Dermis microvascular lymphatic vessel endothelial cell (primary cell): Measurements from ENCODE around the gene IPCEF1. TPM values are rescaled to one million over a fixed set of nuclear protein-coding genes. Genes with fewer than 3 reads are reported as not detected.
"Not testable (repeated sequence)": the region's sequence is repeated elsewhere in the genome, so short reads cannot be mapped to it uniquely, and the experiment has no call there.

Source experiments
- DNase-seq, 2 donors: peaks; one replicate each; pipeline versions ENCODE4 v3.0.0 to v3.0.0-alpha.2; 2010; ENCODE audit warnings: low read depth in 2 of 2
- total RNA-seq: library from RNA; depleted of rRNA; stranded (reverse); fragments of >200 nt; gene quantifications from 2 replicates; pipeline ENCODE4 v1.2.1, GENCODE V29; 2014

IPCEF1 gene
- total RNA-seq, 1 donor from 2014 or later = 3.2 TPM

GRCh38 chr6:154226461-154226860 lies 130.1 kb downstream of the IPCEF1 start:
- no peak for DNase-seq

GRCh38 chr6:154223296-154223695 lies 133.3 kb downstream of the IPCEF1 start:
- no peak for DNase-seq

GRCh38 chr6:154222716-154223115 lies 133.9 kb downstream of the IPCEF1 start:
- no peak for DNase-seq

- DNase-seq = no peak
Measured at GRCh38 chr6:154219250-154219649, 137.4 kb downstream of the IPCEF1 start.

GRCh38 chr6:154218787-154219186 lies 137.8 kb downstream of the IPCEF1 start:
- DNase-seq = no peak

- DNase-seq = no peak
Measured at GRCh38 chr6:154218301-154218700, 138.3 kb downstream of the IPCEF1 start.

DNA sequence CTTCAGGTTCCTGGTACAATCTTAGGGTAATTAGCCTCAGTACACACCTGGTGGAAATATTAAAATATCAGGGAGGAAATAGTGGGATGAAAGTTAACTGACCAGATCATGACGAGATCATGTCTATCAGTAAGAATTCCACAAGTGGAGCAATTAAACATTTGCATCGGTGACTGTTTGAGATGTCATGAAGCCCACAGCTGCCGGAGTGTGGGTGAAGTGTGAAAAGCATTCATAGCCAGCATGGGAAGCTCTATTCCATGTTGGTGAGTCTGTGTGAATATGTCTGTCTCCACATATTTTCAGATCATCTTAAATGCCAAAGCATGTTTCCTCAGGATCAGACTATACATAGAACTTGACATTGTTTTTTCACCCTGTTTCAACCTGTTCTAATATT lies 142.8 kb downstream of the IPCEF1 start:
- DNase-seq = no peak

DNA sequence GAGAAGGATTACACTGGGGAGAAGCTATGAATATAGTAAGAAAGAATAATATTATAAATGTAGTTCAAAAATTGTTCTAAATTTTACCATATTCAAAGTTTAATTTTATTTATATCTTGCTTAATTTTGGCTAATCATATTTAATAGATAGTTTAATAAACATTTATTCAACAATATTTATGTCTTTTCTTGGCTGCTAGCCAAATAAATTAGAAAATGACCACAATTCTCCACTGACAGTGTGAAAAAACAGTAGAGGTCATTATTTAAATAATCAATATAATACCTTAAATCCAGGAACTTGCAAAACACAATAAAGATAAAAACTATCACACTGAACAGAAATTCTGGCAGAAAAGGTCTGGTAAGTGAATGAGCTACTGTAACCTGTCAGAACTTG lies 145.9 kb downstream of the IPCEF1 start:
- no peak for DNase-seq

DNA sequence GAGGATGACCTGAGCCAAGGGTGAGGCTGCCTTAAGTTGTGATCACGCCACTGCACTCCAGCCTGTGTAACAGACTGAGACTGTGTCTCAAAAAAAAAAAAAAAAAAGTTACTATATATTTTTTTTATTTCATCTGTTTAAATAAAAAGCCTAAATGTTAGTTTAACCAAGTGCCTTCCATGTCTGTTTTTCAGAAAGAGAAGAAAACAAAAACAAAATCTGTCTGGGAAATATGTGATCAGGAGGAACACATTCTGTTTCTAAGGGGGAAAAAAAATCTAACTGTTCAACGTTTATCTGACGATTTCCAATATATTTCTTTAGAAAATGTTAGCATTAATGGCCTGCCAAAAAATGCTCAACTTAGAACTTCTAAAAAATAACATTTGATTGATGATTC lies 147.0 kb downstream of the IPCEF1 start:
- no peak for DNase-seq

- no peak for DNase-seq
Measured at GRCh38 chr6:154206996-154207395, 149.6 kb downstream of the IPCEF1 start.

DNA sequence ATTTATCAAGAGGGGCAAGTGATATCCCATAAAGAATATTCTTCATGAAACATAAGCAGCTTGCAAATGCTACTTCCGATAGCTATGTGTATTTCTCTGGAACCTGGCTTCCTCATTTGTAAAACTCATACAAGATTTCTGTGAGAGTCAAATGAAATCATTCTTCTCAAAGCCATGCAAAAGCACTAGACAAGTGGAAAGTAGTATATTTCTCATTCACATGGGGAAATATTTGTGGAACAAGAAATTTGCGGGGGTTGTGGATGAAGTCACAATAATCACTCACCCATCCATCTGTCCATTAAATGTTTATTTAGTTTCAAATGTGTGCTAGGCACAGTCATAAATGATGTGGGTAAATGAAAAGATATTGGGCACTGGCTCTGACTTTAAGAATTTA lies 150.5 kb downstream of the IPCEF1 start:
- no peak for DNase-seq

DNA sequence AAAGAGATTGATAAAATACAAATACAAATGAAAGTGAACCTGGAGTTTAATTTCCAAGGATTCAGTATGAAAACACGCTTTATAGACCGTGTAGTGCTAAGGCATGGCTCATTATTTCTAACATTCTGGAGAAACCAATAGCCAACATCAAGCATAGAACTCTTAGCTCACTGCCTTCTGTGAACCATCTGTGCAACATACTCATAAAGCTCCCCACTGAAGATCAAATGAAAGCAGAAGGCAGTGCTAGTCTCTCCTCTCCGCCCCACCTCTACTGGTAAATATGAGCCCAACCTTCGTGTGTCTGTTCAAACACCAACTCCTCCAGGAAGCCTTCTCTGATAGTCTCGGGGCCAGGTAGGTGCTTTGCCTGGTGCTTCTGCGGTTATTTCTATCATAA lies 153.6 kb downstream of the IPCEF1 start:
- DNase-seq = no peak

DNA sequence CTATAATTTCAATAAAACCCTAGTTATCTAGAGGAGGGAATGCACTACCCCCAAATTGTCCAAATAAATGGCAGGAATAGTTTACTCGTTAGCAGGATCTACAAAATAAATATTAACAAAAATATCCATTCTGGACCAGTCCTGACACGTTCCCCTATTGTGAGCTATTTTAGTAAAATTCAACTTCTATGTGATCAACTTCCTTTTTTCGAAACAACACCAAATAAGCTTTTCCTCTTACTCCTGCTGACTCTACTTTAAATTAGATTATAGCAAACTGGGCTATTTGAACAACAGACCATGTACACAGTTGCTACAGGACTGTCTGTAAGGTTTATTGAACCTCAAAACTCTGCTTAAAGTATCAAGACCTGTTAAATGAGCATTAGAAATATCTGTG lies 154.3 kb downstream of the IPCEF1 start:
- DNase-seq = no peak

GRCh38 chr6:154201688-154202087 lies 154.9 kb downstream of the IPCEF1 start:
- not testable (repeated sequence) for DNase-seq

DNA sequence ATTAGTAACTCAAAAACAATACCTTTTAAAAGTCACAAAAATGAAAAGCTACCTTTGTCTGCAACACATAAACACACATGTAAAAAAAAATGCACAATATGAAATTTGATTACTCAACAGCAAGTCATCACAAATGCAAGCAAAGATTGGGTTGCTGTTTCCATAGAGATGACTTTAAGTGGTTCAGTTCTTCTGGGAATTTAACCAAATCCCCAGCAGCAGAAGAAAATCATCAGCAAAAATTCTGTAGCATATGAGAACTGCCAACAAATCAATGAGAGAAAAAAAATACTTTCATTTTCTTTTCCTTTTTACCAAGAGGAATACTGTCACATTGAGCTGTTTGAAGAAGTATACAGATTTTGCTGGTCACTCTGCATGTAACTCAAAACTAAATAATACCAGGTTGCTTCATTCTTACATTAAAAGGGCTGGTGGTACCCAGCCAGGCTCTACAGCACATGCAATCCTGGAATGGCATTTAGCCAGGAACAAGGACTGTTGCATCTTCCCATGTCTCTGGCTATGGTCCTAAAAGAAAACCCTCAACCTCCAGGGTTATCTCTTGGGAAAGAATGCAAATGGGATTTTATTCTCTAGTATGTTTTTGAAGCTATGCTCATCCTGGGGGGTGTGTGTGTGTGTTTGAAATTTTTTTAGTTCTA lies 159.3 kb downstream of the IPCEF1 start:
- no peak for DNase-seq

- no peak for DNase-seq
Measured at GRCh38 chr6:154196333-154196885, 160.2 kb downstream of the IPCEF1 start.

- no peak for DNase-seq
Measured at GRCh38 chr6:154187714-154188113, 168.9 kb downstream of the IPCEF1 start.

DNA sequence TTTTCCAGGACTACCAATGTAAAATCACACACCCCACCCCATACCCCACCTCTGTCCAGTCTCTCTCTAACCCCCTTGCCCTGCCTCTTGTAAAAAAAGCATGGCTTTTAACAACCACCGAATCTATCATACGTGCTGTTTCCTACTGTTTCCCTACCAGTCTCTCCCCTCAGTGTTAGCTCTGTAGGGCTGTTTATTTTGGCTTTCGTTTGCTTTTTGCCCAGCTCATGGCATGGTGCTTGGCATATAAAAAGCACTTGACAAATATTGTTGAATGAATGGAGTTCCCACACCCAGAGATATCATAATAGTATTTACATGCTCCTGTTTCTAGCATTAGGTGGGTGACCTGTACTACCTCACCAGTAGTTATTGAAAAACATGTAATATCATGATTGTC lies 169.4 kb downstream of the IPCEF1 start:
- no peak for DNase-seq

- no peak for DNase-seq
Measured at GRCh38 chr6:154179434-154179833, 177.2 kb downstream of the IPCEF1 start.

DNA sequence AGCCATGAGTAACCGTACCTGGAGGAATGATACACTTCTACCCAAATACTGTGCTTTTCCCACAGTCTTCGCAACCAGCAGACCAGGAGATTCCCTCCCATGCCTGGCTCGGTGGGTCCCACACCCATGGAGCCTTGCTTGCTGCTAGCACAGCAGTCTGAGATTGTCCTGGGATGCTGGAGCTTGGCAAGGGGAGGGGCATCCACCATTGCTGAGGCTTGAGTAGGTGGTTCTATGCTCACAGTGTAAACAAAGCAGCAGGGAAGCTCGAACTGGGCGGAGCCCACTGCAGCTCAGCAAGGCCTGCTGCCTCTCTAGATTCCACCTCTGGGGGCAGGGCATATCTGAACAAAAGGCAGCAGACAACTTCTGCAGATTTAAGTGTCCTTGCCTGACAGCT lies 184.2 kb downstream of the IPCEF1 start:
- not testable (repeated sequence) for DNase-seq

- DNase-seq = no peak
Measured at GRCh38 chr6:154170106-154170505, 186.5 kb downstream of the IPCEF1 start.

DNA sequence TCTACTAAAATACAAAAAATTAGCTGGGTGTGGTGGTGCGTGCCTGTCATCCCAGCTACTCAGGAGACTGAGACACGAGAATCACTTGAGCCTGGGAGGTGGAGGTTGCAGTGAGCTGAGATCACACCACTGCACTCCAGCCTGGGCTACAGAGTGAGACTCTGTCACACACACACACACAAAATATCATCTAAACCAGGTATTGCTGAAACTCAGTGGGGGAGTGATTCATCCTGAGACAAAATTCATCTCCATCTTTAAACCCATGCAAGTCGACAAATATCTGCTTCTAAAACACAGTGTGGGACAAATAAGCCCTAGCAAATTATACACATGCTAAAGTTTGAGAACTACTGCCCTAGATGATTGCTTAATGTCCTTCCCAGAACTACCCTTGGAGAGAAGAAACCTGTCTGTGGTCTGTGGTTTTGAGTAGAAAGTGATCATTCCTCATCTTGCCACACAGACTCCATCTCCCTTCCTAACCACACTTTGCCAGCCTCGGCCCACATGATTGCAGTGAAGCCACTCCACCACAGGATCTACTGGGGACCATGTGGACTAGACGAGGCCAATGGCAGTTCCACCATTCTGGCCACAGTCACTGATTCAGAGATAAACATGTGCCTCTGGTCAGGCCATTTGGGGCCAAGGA lies 187.3 kb downstream of the IPCEF1 start:
- no peak for DNase-seq

DNA sequence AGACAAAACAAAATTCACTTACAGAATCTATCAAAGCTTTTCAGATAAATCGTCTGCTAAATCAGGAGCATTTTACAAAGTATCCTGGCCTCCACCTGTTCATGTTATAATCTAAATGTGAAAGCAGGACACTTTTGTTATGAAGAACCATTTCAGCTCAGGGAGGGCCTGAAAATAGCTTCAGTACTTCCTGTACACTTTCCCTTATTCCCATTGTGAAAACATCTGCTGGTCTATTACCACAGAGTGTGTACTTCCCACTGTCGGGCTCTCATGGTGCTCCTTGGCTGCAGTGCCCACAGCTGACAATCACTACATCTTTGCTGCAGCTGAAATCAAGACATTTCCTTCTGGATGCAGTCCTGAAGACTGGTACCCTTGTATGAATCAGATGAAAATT lies 189.5 kb downstream of the IPCEF1 start:
- DNase-seq = no peak
